CD4-positive, alpha-beta T cell treated with Interleukin-17A for 4 hours (primary cell): ENCODE results near the gene ING3.
"Not testable (repeated sequence)": the region's sequence is repeated elsewhere in the genome, so short reads cannot be mapped to it uniquely, and the experiment has no call there.

Experiments
- DNase-seq: peaks from one replicate; pipeline ENCODE4 v3.0.0-alpha.2; 2020; ENCODE audit warnings: mixed read lengths

Gene ING3

DNA sequence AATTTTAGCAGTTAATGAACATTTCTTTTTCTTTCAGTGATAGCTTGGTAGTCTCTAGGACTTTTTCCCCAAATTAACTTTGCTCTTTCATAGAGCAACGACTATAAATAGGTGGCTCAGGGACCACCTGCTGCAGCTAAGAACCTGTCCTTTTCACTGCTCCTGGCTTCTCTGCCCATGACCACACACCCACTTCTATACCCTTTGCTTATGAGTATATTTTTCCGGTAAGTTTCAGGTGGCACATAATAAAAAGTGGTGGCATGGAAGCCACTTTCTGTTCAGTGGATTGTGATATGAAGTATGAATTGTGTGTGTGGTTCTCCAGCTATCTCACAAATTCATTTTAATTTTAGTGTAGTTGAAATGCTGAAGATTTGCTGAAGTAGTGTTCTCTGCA lies 1.2 kb downstream of the ING3 start:
- DNase-seq = no peak

GRCh38 chr7:120955577-120956149 lies 5.1 kb downstream of the ING3 start:
- DNase-seq = no peak

- no peak for DNase-seq
Measured at GRCh38 chr7:120959929-120960484, 9.4 kb downstream of the ING3 start.

DNA sequence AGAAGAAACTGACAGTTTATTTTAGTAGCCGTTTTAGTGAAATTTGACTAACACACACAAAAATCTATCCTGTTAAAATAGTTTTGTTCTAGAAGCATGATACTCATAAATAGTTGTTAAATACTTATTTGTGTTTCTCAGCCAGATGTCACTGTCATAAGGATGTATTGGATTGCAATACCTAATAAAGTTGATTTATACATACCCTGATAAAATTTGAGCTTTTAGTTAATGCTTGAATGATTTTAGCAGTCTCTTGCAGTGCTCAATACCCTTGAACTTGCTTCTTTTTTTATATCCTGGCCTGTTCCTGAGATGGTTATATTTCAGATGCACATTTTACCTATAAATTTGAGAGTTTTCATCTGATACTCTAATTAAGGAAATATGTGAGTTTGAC lies 10.1 kb downstream of the ING3 start:
- DNase-seq = no peak

- DNase-seq = no peak
Measured at GRCh38 chr7:120961638-120962173, 11.1 kb downstream of the ING3 start.

DNA sequence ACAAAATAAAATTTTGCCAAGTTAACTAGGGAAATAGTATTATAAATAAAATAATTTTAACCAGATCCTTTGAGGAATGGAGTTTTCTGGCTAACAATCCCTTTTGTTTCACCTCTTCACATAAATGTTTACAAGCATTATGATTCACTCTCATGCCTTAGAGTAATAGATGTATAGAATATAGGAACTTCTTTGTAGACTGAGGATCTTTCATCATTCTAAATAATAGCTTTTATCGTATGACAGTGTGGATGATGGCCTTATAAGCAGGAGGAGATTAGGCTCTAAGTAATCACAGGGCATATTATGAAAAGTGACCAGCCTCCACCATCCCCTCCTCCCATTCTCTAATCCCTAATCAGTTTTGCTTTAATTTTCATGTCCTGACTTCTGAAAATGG lies 13.5 kb downstream of the ING3 start:
- DNase-seq = no peak

DNA sequence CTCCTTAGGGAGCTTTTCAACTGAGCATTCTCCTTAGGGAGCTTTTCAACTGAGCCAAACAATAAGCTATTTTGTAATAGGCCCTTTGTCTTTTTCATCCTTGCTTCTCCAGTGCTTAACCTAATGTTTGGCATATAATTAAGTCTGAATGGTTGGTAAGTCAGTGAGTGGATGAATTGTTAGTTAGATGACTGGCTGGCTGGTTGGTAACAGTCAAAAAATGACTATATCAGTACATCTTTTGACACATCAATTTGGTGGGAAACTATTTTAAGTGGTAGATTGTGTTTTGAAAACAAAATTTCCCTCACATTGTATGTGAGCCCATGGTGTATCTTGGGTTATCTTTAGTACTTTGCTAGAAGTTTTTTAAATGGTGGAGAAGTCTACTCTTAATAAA lies 16.4 kb downstream of the ING3 start:
- DNase-seq = no peak

- no peak for DNase-seq
Measured at GRCh38 chr7:120973849-120974248, 23.3 kb downstream of the ING3 start.

DNA sequence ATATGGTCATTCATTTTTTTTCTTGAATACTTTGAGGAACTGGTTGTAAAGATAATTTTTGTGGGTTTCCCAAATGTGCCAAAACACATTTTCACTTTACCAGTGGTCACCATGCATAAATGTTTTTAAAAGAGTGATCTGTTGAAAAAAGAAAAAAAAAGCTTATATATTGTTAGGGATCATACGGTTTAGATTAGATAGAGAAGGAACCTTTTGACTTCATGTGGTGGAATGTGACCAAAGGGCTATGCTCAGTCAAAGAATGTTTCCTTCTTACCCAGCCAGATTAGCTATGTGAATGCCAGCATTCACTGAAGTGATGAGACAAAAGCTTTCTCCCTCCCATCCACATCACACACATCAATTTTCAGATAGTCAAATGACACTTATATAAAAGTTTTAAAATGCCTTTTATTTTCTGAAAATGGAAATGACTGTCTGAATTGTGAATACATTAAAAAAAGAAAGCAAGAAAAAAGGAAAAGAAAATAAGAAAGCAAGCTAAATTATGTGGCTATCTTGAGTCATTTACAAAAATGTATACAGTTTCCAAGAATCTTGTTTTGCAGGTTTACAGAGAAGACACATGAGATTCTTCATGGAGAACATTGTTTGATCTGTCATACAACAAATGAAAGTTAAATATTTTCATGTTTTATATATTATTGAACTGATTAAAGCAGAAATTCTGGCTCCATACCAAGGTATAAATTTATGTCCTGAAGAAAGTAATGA lies 29.4 kb downstream of the ING3 start:
- DNase-seq = no peak

DNA sequence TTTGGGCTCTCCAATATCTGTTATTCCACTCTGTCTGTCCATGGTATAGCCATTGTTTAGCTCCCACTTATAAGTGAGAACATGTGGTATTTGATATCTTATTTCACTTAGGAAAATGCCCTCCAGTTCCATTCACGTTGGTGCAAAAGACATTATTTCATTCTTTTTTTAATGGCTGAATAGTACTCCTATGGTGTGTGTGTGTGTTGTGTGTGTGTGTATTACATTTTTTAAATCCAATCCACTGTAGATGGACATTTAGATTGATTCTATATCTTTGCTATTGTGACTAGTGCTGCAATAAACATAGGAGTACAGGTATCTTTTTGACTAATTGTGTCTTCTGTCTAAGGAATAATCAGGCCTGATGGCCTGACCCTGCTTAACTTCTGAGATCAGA lies 30.5 kb downstream of the ING3 start:
- no peak for DNase-seq

DNA sequence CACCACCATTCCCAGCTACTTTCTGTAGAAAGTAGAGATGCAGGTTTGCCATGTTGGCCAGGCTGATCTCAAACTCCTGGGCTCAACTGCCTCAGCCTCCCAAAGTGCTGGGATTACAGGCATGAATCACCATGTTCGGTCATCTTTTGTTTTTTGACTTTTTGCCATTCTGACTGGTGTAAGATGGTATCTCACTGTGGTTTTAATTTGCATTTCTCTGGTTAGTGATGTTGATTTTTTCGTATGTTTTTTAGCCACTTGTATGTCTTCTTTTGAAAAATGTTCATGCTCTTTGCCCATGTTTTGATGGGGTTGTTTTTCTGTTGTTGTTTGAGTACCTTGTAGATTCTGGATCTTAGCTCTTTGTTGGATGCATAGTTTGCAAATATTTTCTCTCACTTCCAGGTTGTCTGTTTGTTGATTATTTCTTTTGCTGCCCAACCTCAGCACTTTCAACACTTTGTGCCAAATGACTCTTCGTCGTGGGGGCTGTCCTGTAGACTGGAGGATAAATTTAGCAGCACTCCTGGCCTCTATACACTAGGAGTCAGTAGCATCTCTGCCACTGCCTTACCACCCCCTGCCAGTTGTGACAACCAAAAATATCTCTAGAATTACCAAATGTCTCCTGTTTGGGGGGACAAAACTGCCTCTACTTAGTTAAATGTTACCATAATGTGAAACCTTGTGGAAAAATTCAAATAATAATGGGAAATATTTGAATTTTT lies 31.5 kb downstream of the ING3 start:
- DNase-seq = no peak

GRCh38 chr7:120983592-120983991 lies 33.0 kb downstream of the ING3 start:
- DNase-seq = not testable (repeated sequence)

DNA sequence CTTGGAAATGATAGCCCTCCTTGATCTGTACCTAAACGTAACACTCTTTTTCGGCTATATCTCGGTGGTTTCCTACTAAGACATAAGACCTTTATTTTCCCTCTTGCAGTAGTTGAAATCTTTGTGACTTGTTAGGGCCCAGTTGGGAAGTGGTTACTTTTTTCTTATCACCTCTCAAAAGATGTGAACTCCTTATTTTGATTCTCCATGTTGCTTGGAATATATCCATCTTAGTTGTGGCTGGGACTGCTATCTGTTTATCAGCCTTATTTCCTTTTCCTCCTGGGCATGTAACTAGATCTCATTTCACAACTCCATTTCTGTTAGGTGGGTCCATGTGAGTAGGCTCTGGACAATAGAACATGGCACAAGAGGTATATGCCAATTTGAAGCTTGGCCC lies 33.8 kb downstream of the ING3 start:
- DNase-seq = no peak

DNA sequence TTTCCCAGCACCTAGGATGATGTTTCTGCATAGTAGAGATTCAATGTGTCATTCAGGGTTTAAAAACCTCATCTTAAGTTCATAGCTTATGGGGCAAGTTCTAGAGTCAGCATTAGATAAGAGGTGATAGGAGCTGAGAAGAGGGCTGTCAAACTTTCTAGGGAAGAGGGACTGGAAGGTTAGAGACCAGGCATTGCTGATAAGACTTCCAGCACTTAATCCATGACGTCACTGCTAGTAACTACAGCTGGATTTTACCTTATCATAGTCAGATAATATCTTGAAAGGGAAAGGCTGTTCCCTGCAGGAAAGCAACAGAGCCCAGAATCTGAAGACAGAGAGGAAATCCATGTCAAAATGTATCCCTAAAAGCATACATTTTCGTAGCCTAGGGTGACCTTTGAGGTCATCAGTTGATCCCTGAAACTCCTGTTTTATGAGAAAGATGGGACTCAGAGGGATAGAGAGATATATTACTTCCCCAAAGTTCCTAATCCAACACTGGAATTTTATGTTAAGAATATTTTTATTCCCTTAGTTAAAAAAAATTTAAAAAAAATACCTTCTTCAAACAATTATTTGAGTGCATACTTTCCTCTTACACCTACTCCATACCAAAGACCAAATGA lies 34.7 kb downstream of the ING3 start:
- no peak for DNase-seq

DNA sequence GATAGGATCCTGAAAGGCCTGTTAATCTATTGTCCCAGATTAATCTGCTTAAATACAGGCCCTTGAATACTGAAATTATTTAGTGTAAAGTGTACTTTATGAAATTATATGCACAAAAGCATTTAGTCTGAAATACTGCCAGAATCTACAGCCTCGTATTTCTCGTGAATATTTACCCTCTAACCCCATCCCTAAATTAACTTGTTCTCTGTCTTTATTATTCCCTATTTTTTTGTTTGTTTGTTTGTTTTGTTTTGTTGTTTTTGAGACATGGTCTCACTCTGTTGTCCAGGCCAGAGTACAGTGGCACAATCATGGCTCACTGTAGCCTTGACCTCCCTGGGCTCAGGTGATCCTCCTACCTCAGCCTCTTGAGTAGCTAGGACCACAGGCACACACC lies 35.3 kb downstream of the ING3 start:
- no peak for DNase-seq

- DNase-seq = no peak
Measured at GRCh38 chr7:120986650-120987049, 36.1 kb downstream of the ING3 start.

DNA sequence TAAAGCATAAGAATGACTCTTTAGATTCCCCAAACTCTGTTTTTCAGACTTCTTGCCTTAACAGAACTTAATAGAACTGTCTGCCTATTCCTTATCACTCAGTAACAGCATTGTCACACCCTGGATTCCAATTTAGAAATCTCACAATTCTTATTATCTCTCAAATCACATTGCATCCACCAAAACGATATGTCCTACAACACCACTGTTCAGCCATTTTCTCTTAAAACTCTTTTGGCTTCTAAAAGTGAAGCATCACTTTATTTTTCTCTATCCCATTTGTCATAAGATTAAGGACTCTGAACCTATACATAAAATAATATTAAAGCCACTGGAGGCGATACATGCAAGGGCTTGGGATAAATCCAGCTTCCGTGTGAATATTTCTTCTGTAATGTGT lies 36.7 kb downstream of the ING3 start:
- DNase-seq = no peak

- peak; percentile 92 for DNase-seq
Measured at GRCh38 chr7:120987683-120988590, 37.4 kb downstream of the ING3 start.

GRCh38 chr7:120988591-120989256 lies 38.1 kb downstream of the ING3 start, which contains the start of gene CPED1:
TSS of gene CPED1 (plus strand) at chr7:120988711. CDS start at chr7:120989622, 911 bp downstream.
- peak; percentile 50 for DNase-seq

- DNase-seq = no peak
Measured at GRCh38 chr7:120989257-120990220, 39.0 kb downstream of the ING3 start.
